Gastrocnemius medialis (tissue), 4 donors: Measurements from ENCODE around the gene COL4A5.

ENCODE experiments used
- CTCF ChIP-seq, 5 experiments: fragments of 450-650 bp in 3 of 5; fragments of 200-600 bp in 2 of 5; sonication (generic) in 2 of 5; IDR thresholded peaks in 4 of 5; conservative IDR thresholded peaks in 1 of 5; 1 replicate in 4 of 5; 2 replicates in 1 of 5; pipeline ENCODE4 v1.5.1; 2016 to 2019; ENCODE audit warnings: antibody characterized with exemption in 5 of 5, mild to moderate bottlenecking in 3 of 5, moderate library complexity in 3 of 5
- POLR2A ChIP-seq, 2 donors: fragments of 450-650 bp; IDR thresholded peaks; one replicate each; pipeline ENCODE4 v1.6.1; 2017; ENCODE audit warnings: antibody characterized with exemption in 2 of 2, mild to moderate bottlenecking in 2 of 2, moderate library complexity in 2 of 2

GRCh38 chrX:108582151-108582550 is 142.5 kb downstream of the COL4A5 start:
- TF ChIP-seq CTCF (IDR thresholded peaks at IDR 0.05 in 4 of 5, conservative IDR thresholded peaks at IDR 0.05 in 1 of 5) (no peak), POLR2A (IDR thresholded peaks at IDR 0.05) (no peak)
